ENCODE data around the gene YIF1B. TPM values are rescaled to one million over a fixed set of nuclear protein-coding genes. Genes with fewer than 3 reads are reported as not detected.

The YIF1B gene
- total RNA-seq, 2 donors from 2014 or later: 34.7 to 71.9 TPM

DNA sequence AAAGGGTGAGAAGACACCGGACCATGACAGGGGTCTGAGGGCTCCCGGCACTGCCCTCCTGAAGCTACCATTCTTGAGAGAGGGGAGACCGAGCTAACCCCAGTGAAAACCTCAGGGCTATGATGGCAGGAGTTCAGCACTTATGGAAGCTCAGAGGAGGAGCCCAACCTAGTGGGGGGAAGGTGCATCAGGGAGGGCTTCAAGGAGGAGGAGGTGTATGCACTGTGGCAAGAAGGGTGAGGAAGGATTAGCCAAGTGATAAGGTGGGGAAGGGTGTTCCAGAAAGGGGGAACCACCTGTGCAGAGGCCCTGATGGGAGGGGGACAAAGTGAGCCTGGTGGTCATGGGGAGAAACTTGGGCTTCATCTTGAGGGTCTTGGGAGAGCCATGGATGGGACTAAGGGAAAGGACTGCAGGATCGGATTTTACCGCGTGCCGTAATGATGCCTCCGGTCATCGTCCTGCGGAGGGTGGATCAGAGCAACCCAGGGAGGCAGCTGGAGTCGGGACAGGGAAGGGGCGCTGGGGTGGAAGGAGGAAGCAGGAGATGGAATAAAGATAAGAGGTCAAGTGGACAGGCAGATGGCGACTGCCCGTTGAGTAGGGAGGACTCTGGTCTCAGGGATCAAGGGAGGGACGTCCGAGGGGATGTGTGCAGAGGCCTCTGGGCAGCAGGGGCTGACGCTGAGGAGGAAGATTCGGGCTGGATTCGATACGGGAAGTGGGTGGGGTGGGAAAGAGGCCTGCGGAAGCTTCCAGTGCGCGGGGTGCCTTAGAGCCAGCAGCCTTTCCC, 45.3 kb upstream of the YIF1B start:
- H3K27me3 ChIP-seq (replicated peaks; ENCODE audit: insufficient read depth): peaks cover 3% of the 10 kb centered on the region
- WGBS: 17% methylated on average over 23 of the region's 23 CpGs

DNA sequence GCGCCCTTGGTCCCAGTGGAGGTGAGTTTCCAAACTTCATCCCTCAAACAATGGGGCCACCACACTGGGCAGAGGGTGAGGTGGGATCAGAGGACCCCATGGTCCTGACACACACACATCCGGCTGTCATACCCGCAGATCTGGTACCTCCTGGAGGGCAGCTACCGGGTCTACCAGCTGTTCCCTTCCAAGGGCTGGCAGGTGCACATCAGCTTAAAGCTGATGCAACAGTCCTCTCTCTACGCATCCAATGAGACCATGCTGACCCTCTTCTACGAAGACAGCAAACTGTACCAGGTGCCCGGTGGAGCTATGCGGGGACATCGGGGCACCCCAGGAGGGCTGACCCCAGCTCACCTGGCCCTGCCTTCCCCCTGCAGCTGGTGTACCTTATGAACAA, 44.6 kb upstream of the YIF1B start:
- 79% methylated on average over 9 of the region's 9 CpGs for WGBS
- Histone ChIP-seq H3K27me3 (replicated peaks; ENCODE audit: insufficient read depth) (peaks cover 3% of the 10 kb centered on the region), H3K9me3 (no peaks in the 10 kb centered on the region), H3K36me3 (no peaks in the 10 kb centered on the region), H3K4me1 (replicated peaks) (no peaks in the 10 kb centered on the region), H3K4me3 (no peak overlapping the region), H3K27ac (no peak overlapping the region)
- no peak for DNase-seq (ENCODE audit: low spot score)
- TF ChIP-seq POLR2AphosphoS5 (IDR thresholded peaks at IDR 0.05): no peak
- TF ChIP-seq POLR2A (IDR thresholded peaks at IDR 0.05): no peak
- TF ChIP-seq, protein P1, sequence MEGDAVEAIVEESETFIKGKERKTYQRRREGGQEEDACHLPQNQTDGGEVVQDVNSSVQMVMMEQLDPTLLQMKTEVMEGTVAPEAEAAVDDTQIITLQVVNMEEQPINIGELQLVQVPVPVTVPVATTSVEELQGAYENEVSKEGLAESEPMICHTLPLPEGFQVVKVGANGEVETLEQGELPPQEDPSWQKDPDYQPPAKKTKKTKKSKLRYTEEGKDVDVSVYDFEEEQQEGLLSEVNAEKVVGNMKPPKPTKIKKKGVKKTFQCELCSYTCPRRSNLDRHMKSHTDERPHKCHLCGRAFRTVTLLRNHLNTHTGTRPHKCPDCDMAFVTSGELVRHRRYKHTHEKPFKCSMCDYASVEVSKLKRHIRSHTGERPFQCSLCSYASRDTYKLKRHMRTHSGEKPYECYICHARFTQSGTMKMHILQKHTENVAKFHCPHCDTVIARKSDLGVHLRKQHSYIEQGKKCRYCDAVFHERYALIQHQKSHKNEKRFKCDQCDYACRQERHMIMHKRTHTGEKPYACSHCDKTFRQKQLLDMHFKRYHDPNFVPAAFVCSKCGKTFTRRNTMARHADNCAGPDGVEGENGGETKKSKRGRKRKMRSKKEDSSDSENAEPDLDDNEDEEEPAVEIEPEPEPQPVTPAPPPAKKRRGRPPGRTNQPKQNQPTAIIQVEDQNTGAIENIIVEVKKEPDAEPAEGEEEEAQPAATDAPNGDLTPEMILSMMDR (IDR thresholded peaks at IDR 0.05): no peak
- intact Hi-C loops (cut with DNase I): no loop called here

More for the DNA sequence above, 45.3 kb upstream of the YIF1B start:
- H3K9me3 ChIP-seq: no peaks in the 10 kb centered on the region
- H3K36me3 ChIP-seq: no peaks in the 10 kb centered on the region
- TF ChIP-seq POLR2A (IDR thresholded peaks at IDR 0.05): no peak
- no peak for TF ChIP-seq POLR2AphosphoS5 (IDR thresholded peaks at IDR 0.05)
- TF ChIP-seq, protein P1 (IDR thresholded peaks at IDR 0.05): no peak
- intact Hi-C loops (cut with DNase I): no loop called here
- no peaks in the 10 kb centered on the region for H3K4me1 ChIP-seq (replicated peaks)
- no peak for DNase-seq (ENCODE audit: low spot score)
- peak overlapping the region; percentile 36 to 53 for H3K4me3 ChIP-seq
- H3K27ac ChIP-seq: peak overlapping the region in 1 of 2 donors; percentile 66

DNA sequence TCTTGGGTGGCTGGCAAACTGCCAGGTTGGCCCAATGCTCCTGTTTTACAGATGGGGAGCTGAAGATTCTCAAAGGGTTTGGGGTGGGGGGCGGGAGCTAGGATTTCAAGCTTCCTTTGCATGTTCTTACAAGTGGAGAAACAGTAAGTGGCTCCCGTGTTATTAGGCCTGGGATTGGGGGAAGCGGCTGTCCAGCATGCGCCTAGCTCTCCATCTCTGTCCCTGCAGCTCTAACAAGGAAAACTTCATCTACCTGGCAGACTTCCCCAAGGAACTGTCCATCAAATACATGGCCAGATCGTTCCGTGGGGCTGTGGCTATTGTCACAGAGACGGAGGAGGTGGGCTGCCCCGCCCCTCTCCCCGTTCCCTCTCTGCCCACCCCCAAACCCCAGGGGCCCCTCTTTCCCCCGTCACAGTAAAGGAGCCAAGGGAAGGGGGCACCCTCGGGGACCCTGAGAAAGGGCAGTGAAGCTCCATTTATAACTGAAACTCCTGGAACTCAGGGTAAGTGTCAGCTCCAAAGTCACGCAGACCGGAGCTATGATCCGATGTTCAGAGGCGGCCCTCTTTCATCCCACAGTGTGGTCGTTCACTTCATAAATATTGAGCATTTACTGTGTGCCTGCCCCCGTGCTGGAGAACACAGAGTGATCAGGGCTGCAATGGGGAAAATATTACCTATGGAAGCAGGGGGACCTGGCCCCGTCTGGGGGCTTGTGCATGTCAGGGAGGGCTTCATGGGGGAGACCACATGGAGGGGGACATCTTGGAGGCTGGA, 43.7 kb upstream of the YIF1B start:
- no peaks in the 10 kb centered on the region for H3K9me3 ChIP-seq
- H3K27me3 ChIP-seq (replicated peaks; ENCODE audit: insufficient read depth): peaks cover 3% of the 10 kb centered on the region
- no peaks in the 10 kb centered on the region for H3K4me1 ChIP-seq (replicated peaks)
- H3K36me3 ChIP-seq: no peaks in the 10 kb centered on the region
- DNase-seq (ENCODE audit: low spot score): no peak
- intact Hi-C loops (cut with DNase I): no loop called here
- TF ChIP-seq POLR2A (IDR thresholded peaks at IDR 0.05) (no peak), POLR2AphosphoS5 (IDR thresholded peaks at IDR 0.05) (no peak)
- TF ChIP-seq, protein P1 (IDR thresholded peaks at IDR 0.05): no peak
- 42% methylated on average over 18 of the region's 18 CpGs for WGBS
- no peak overlapping the region for H3K27ac ChIP-seq
- H3K4me3 ChIP-seq: no peak overlapping the region

DNA sequence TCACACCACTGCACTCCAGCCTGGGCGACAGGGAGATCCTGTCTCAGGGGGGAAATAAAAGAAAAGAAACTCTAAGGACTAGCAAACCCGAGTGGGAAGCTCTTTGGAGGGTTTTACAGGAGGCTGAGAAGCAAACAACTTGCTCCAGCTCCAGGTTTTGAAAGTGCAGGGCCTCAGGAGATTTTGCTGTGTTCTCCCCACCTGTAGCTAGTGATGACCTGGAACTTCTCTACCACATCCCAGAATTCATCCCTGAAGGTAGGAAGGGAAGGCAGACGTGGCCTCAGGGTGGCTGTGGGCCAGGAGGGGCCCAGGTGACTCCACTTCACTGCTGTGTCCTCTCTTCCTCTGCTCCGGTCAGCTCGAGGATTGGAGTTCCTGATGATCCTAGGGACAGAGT, 42.3 kb upstream of the YIF1B start:
- WGBS: 32% methylated on average over 5 of the region's 5 CpGs
- TF ChIP-seq POLR2AphosphoS5 (IDR thresholded peaks at IDR 0.05) (no peak), POLR2A (IDR thresholded peaks at IDR 0.05) (no peak)
- TF ChIP-seq, protein P1 (IDR thresholded peaks at IDR 0.05): no peak
- no peaks in the 10 kb centered on the region for H3K36me3 ChIP-seq

More for the DNA sequence above, 42.3 kb upstream of the YIF1B start:
- H3K27me3 ChIP-seq (replicated peaks; ENCODE audit: insufficient read depth): peaks cover 3% of the 10 kb centered on the region
- intact Hi-C loops (cut with DNase I): no loop called here
- H3K27ac ChIP-seq: no peak overlapping the region
- H3K9me3 ChIP-seq: no peaks in the 10 kb centered on the region
- no peak overlapping the region for H3K4me3 ChIP-seq
- no peak for DNase-seq (ENCODE audit: low spot score)
- no peaks in the 10 kb centered on the region for H3K4me1 ChIP-seq (replicated peaks)
